ENCODE results near the gene ANO8. TPM values are rescaled to one million over a fixed set of nuclear protein-coding genes. Genes with fewer than 3 reads are reported as not detected.

The ANO8 gene
- total and polyA plus RNA-seq, 2 experiments from 2014 or later = 4.5 to 24.9 TPM

DNA sequence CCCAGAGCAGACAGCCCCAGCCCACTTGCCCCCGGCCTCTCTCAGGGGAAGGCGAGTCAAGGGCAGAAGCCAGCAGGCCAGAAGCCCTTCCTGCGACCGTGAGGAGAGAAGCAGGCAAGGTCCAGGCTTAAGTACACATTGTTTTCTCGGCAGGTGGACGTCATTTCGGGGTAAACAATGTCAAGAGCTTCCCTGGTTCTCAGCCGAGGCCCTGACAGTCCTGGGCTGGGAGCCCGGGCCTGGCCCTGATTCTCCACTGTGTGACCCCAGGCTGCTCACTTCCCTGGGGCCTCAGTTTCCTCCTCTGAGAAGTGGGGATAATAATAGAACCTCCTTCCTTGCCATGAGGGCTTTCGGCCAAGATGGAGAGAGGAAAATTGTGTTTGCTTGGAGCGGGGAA lies 23.1 kb upstream of the ANO8 start:
- no peaks in the 10 kb centered on the region for H3K79me2 ChIP-seq (replicated peaks; ENCODE audit: insufficient read depth)
- H3K27ac Mint-ChIP-seq = no peak overlapping the region
- H3K36me3 ChIP-seq (ENCODE audit: insufficient read depth) = no peaks in the 10 kb centered on the region
- ATAC-seq (no peak), DNase-seq (ENCODE audit: low spot score) (no peak)
- H2AFZ ChIP-seq = no peak overlapping the region
- H3K27me3 Mint-ChIP-seq (ENCODE audit: insufficient read depth, low read depth, poor library complexity) = peaks cover 13% of the 10 kb centered on the region
- TF ChIP-seq EZH2 (IDR thresholded peaks at IDR 0.05; ENCODE audit: low read depth, unreplicated experiment) (no peak), JUNB (IDR thresholded peaks at IDR 0.05; ENCODE audit: unreplicated experiment) (no peak), ZNF331 (CRISPR knock-in tag; IDR thresholded peaks at IDR 0.05; ENCODE audit: low read depth) (no peak), EZH2phosphoT487 (IDR thresholded peaks at IDR 0.05; ENCODE audit: unreplicated experiment) (no peak), STAT1 (IDR thresholded peaks at IDR 0.05; ENCODE audit: unreplicated experiment) (no peak), CREB1 (CRISPR knock-in tag; IDR thresholded peaks at IDR 0.05; ENCODE audit: low read depth) (no peak), ZNF114 (CRISPR knock-in tag; IDR thresholded peaks at IDR 0.05) (no peak), POLR2AphosphoS5 (IDR thresholded peaks at IDR 0.05; ENCODE audit: low read depth) (no peak), NANOG (IDR thresholded peaks at IDR 0.05; ENCODE audit: borderline replicate concordance) (no peak)
- TF ChIP-seq, protein P1, sequence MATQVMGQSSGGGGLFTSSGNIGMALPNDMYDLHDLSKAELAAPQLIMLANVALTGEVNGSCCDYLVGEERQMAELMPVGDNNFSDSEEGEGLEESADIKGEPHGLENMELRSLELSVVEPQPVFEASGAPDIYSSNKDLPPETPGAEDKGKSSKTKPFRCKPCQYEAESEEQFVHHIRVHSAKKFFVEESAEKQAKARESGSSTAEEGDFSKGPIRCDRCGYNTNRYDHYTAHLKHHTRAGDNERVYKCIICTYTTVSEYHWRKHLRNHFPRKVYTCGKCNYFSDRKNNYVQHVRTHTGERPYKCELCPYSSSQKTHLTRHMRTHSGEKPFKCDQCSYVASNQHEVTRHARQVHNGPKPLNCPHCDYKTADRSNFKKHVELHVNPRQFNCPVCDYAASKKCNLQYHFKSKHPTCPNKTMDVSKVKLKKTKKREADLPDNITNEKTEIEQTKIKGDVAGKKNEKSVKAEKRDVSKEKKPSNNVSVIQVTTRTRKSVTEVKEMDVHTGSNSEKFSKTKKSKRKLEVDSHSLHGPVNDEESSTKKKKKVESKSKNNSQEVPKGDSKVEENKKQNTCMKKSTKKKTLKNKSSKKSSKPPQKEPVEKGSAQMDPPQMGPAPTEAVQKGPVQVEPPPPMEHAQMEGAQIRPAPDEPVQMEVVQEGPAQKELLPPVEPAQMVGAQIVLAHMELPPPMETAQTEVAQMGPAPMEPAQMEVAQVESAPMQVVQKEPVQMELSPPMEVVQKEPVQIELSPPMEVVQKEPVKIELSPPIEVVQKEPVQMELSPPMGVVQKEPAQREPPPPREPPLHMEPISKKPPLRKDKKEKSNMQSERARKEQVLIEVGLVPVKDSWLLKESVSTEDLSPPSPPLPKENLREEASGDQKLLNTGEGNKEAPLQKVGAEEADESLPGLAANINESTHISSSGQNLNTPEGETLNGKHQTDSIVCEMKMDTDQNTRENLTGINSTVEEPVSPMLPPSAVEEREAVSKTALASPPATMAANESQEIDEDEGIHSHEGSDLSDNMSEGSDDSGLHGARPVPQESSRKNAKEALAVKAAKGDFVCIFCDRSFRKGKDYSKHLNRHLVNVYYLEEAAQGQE (IDR thresholded peaks at IDR 0.05; ENCODE audit: unreplicated experiment) = no peak
- TF ChIP-seq, protein P2, sequence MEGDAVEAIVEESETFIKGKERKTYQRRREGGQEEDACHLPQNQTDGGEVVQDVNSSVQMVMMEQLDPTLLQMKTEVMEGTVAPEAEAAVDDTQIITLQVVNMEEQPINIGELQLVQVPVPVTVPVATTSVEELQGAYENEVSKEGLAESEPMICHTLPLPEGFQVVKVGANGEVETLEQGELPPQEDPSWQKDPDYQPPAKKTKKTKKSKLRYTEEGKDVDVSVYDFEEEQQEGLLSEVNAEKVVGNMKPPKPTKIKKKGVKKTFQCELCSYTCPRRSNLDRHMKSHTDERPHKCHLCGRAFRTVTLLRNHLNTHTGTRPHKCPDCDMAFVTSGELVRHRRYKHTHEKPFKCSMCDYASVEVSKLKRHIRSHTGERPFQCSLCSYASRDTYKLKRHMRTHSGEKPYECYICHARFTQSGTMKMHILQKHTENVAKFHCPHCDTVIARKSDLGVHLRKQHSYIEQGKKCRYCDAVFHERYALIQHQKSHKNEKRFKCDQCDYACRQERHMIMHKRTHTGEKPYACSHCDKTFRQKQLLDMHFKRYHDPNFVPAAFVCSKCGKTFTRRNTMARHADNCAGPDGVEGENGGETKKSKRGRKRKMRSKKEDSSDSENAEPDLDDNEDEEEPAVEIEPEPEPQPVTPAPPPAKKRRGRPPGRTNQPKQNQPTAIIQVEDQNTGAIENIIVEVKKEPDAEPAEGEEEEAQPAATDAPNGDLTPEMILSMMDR (conservative IDR thresholded peaks at IDR 0.05; ENCODE audit: low read depth in 2 of 2) = no peak
- TF ChIP-seq, protein P3, sequence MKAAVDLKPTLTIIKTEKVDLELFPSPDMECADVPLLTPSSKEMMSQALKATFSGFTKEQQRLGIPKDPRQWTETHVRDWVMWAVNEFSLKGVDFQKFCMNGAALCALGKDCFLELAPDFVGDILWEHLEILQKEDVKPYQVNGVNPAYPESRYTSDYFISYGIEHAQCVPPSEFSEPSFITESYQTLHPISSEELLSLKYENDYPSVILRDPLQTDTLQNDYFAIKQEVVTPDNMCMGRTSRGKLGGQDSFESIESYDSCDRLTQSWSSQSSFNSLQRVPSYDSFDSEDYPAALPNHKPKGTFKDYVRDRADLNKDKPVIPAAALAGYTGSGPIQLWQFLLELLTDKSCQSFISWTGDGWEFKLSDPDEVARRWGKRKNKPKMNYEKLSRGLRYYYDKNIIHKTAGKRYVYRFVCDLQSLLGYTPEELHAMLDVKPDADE (IDR thresholded peaks at IDR 0.05) = no peak
- TF ChIP-seq, protein P4, sequence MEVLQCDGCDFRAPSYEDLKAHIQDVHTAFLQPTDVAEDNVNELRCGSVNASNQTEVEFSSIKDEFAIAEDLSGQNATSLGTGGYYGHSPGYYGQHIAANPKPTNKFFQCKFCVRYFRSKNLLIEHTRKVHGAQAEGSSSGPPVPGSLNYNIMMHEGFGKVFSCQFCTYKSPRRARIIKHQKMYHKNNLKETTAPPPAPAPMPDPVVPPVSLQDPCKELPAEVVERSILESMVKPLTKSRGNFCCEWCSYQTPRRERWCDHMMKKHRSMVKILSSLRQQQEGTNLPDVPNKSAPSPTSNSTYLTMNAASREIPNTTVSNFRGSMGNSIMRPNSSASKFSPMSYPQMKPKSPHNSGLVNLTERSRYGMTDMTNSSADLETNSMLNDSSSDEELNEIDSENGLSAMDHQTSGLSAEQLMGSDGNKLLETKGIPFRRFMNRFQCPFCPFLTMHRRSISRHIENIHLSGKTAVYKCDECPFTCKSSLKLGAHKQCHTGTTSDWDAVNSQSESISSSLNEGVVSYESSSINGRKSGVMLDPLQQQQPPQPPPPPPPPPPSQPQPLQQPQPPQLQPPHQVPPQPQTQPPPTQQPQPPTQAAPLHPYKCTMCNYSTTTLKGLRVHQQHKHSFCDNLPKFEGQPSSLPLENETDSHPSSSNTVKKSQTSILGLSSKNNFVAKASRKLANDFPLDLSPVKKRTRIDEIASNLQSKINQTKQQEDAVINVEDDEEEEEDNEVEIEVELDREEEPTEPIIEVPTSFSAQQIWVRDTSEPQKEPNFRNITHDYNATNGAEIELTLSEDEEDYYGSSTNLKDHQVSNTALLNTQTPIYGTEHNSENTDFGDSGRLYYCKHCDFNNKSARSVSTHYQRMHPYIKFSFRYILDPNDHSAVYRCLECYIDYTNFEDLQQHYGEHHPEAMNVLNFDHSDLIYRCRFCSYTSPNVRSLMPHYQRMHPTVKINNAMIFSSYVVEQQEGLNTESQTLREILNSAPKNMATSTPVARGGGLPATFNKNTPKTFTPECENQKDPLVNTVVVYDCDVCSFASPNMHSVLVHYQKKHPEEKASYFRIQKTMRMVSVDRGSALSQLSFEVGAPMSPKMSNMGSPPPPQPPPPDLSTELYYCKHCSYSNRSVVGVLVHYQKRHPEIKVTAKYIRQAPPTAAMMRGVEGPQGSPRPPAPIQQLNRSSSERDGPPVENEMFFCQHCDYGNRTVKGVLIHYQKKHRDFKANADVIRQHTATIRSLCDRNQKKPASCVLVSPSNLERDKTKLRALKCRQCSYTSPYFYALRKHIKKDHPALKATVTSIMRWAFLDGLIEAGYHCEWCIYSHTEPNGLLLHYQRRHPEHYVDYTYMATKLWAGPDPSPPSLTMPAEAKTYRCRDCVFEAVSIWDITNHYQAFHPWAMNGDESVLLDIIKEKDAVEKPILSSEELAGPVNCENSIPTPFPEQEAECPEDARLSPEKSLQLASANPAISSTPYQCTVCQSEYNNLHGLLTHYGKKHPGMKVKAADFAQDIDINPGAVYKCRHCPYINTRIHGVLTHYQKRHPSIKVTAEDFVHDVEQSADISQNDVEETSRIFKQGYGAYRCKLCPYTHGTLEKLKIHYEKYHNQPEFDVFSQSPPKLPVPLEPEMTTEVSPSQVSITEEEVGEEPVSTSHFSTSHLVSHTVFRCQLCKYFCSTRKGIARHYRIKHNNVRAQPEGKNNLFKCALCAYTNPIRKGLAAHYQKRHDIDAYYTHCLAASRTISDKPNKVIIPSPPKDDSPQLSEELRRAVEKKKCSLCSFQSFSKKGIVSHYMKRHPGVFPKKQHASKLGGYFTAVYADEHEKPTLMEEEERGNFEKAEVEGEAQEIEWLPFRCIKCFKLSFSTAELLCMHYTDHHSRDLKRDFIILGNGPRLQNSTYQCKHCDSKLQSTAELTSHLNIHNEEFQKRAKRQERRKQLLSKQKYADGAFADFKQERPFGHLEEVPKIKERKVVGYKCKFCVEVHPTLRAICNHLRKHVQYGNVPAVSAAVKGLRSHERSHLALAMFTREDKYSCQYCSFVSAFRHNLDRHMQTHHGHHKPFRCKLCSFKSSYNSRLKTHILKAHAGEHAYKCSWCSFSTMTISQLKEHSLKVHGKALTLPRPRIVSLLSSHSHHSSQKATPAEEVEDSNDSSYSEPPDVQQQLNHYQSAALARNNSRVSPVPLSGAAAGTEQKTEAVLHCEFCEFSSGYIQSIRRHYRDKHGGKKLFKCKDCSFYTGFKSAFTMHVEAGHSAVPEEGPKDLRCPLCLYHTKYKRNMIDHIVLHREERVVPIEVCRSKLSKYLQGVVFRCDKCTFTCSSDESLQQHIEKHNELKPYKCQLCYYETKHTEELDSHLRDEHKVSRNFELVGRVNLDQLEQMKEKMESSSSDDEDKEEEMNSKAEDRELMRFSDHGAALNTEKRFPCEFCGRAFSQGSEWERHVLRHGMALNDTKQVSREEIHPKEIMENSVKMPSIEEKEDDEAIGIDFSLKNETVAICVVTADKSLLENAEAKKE (CRISPR knock-in tag; IDR thresholded peaks at IDR 0.05) = no peak
- H4K20me1 ChIP-seq (replicated peaks; ENCODE audit: insufficient read depth) = no peaks in the 10 kb centered on the region
- H3K9me2 ChIP-seq (ENCODE audit: insufficient read depth) = no peaks in the 10 kb centered on the region
- H3K4me3 ChIP-seq = no peak overlapping the region
- no peaks in the 10 kb centered on the region for H3K4me1 ChIP-seq (ENCODE audit: insufficient read depth)
- H3K27ac ChIP-seq (ENCODE audit: low read depth) = no peak overlapping the region
- peaks cover 8% of the 10 kb centered on the region; the same call in 2 of the 3 replicates for H3K4me1 Mint-ChIP-seq
- no peak overlapping the region for H3K4me3 Mint-ChIP-seq
- no peak overlapping the region for H3K4me2 ChIP-seq
- no peaks in the 10 kb centered on the region for H3K27me3 ChIP-seq (ENCODE audit: insufficient read depth)
- no peaks in the 10 kb centered on the region for H3F3A ChIP-seq (replicated peaks; ENCODE audit: low read depth)
- no peaks in the 10 kb centered on the region for H3K36me3 Mint-ChIP-seq (ENCODE audit: low read depth)
- H3K9me3 Mint-ChIP-seq = no peaks in the 10 kb centered on the region
